ENCODE data around the gene OPRD1.
"Not testable (repeated sequence)": the region's sequence is repeated elsewhere in the genome, so short reads cannot be mapped to it uniquely, and the experiment has no call there.

- TF ChIP-seq CTCF (IDR thresholded peaks at IDR 0.05; ENCODE audit: poor library complexity); EZH2phosphoT487 (IDR thresholded peaks at IDR 0.05; ENCODE audit: low read depth, severe bottlenecking, unreplicated experiment); EZH2 (IDR thresholded peaks at IDR 0.05; ENCODE audit: borderline replicate concordance): not testable (repeated sequence)
Measured at GRCh38 chr1:28828227-28828858, 16.4 kb downstream of the OPRD1 start.
